Measurements from ENCODE around the gene PLPPR3.

PLPPR3 gene

DNA sequence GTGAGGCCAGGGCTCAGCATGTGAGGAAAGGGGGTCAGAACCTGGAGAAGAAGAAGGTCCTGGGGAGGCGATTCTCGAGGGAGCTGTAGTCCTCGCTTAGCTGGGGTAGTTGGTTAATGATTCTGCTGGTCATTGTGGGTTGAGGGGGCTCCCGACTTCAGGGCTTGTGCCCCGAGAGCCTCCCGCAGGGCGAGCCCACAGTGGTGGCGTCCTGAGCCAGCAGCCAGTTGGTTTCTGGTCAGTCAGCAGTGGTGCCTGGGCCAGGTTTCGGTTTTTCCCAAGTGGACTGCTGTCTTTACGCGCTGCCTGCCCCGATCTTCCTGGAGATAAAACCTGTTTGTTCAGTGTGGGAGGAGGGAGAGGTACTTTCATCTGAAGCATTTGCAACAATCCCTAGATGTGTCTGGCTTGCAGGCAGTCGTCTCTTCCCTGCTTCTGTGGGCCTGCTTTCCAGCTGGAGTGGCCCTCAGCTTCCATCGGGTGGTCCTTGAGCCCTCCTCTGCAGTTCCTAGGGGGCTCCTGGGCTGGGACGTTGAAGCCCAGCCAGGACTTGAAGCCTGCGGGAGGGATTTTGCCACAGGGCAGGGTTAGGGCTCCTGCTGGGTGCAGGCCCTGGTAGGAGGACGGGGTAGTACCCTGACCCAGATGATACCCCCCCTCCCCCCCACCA lies 21.3 kb downstream of the PLPPR3 start:
- Histone ChIP-seq H3K36me3 (ENCODE audit: control insufficient read depth, insufficient read depth, low read length) (peaks cover 54% of the 10 kb centered on the region), H3K27me3 (replicated peaks; ENCODE audit: control insufficient read depth, insufficient read depth, low read length) (no peaks in the 10 kb centered on the region), H3K4me3 (replicated peaks; ENCODE audit: low read depth, low read length) (peak overlapping the region; percentile 19)
- no peak for TF ChIP-seq CTCF (IDR thresholded peaks at IDR 0.05; ENCODE audit: insufficient read depth, low read length, poor library complexity, severe bottlenecking)
- no peak for DNase-seq (ENCODE audit: extremely low read depth, insufficient read length)

DNA sequence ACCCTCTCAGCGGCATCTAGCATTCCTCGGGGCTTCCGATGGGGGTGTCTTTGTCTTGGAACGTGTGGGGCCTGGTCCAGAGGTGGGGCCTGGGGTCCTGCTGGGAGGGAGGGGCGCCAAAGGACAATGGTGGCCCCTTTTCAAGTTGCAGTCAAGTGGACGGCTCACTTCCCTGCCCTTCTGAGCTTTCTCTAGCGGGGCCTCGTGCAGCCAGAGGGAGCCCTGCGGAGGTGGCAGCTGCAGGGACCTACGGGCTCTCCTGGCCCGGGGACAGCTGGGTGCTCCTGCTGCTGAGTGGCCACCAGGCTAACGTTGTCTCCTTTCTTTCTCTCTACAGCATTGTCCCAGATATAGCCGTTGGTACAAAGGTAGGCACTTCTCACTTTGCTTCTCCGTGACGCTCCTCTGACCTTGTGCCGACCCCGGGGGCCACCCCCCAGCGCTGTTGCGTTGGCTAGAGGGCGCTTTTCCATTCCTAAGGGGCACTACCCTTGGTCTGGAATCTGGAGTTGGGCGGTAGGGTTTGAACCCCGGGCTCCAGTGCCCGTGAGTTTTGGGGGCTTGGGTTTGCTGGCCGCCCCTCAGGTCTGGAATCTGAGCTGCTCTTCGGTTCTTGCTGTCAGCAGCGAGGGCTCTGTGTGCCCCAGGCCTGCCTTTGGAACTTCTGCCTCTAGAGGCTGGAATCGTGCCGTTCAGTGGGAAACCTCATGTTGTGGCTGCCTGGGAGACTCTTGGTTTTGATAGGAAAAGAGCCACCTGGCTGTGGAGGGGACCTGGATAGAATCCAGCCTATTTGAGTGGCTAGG lies 22.5 kb downstream of the PLPPR3 start:
- H3K4me3 ChIP-seq (replicated peaks; ENCODE audit: low read depth, low read length), result peak overlapping the region; percentile 96
- no peak for DNase-seq (ENCODE audit: extremely low read depth, insufficient read length)
- no peaks in the 10 kb centered on the region for H3K27me3 ChIP-seq (replicated peaks; ENCODE audit: control insufficient read depth, insufficient read depth, low read length)
- H3K36me3 ChIP-seq (ENCODE audit: control insufficient read depth, insufficient read depth, low read length), result peaks cover 43% of the 10 kb centered on the region
- peak; percentile 11 for TF ChIP-seq CTCF (IDR thresholded peaks at IDR 0.05; ENCODE audit: insufficient read depth, low read length, poor library complexity, severe bottlenecking)

DNA sequence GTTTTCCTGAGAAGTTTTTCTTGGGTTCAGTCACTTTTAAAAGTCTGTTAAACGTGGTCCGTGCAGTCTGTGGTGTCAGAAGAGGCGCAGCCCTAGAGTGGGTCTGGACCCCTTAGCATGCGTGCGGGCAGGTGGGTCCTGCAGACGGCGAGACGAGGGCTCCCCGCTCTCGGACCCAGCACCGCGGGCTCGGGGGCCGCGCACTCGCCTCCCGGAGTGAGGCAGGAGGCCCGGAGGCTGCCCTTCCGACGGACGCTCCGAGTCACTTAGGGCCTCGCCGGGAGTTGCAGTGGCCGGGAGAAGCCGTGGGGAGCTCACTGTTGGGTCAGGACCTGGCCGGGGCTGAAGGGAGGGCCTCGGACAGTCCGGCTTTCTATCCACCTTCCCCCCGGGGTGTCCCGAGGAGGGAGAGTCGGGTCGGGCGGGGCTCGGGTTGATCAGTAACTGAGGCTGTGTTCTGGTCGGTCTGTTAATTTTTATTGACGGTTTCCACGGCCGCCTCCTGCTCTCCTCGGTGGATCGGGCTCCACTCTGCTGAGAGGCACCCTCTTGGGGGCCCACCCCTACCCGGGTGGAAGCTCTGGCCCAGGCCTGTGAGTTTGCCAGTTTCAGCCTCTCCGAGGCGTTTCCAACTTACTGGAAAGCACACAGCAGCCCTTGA lies 23.2 kb downstream of the PLPPR3 start:
- H3K27me3 ChIP-seq (replicated peaks; ENCODE audit: control insufficient read depth, insufficient read depth, low read length), result no peaks in the 10 kb centered on the region
- peak overlapping the region; percentile 96 for H3K4me3 ChIP-seq (replicated peaks; ENCODE audit: low read depth, low read length)
- DNase-seq (ENCODE audit: extremely low read depth, insufficient read length), result no peak
- peaks cover 37% of the 10 kb centered on the region for H3K36me3 ChIP-seq (ENCODE audit: control insufficient read depth, insufficient read depth, low read length)
- no peak for TF ChIP-seq CTCF (IDR thresholded peaks at IDR 0.05; ENCODE audit: insufficient read depth, low read length, poor library complexity, severe bottlenecking)

DNA sequence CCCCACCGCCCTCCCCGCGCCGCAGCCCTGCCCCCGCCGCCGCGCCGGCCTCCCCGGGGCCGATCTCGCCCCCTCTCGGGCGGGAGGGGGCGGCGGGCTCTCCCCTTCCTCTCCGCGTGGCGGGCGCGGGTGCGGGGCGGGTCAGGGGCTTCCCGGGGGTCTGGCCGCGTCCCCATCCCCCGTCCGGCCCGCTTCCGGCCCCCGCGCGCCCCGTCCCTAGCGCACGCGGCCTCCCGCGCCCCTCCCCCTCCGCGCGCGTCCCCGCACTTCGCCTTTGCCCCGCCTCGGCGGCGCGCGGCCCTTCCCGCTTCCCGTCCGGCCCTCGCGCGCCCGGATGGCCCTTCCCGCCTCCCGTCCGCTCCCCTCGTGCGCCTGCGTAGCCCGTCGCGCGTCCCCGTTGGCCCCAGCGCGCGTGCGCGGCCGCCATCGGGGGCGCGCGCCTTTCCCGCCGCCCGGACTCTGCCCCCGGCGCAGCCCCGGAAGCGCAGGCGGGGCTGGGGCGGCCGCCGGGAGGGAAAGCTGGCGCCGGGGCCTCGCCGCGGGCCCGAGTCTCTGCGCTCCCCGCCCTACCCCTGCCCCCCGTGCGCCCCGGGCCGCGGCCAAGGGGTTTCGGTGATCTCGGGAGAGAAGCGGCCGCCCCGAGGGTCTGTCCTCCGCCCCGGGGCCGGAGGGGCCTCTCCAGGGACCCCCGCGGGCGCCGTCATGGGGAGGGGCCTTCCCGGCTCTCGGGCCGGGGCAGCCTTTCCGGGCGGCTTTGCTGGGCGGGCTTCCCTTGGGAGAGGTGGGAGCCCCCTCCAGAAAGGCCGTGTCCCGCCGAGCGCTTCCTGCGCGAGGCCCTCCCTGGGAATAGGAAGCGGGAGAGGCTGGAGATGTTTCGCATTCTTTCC lies 24.0 kb downstream of the PLPPR3 start:
- DNase-seq (ENCODE audit: extremely low read depth, insufficient read length), result peak; percentile 93

More for the DNA sequence above, 24.0 kb downstream of the PLPPR3 start:
- no peak for TF ChIP-seq CTCF (IDR thresholded peaks at IDR 0.05; ENCODE audit: insufficient read depth, low read length, poor library complexity, severe bottlenecking)
- Histone ChIP-seq H3K4me3 (replicated peaks; ENCODE audit: low read depth, low read length) (peak overlapping the region; percentile 96), H3K27me3 (replicated peaks; ENCODE audit: control insufficient read depth, insufficient read depth, low read length) (no peaks in the 10 kb centered on the region), H3K36me3 (ENCODE audit: control insufficient read depth, insufficient read depth, low read length) (peaks cover 30% of the 10 kb centered on the region)

Data from GM06990 (cell line).